GM12878 (cell line): Measurements from ENCODE around the gene RNF34. TPM values are rescaled to one million over a fixed set of nuclear protein-coding genes. Genes with fewer than 3 reads are reported as not detected.

Source experiments
- ATAC-seq: fragments of 200-7000 bp; cut with Tn5 transposase; 3 replicates; pipeline ENCODE4 v1.9.1; 2020; ENCODE audit warnings: mild to moderate bottlenecking, moderate library complexity
- Bru-seq: library from RNA; stranded (reverse); fragments of 400-500 nt; gene quantifications from one replicate; lab custom pipeline; 2021; lab: Mats Ljungman, UMichigan
- BruChase-seq, 2 experiments: library from RNA; stranded (reverse); fragments of 400-500 nt; gene quantifications; one replicate each; lab custom pipeline; 2021; lab: Mats Ljungman, UMichigan
- BruUV-seq: library from RNA; stranded (reverse); fragments of 400-500 nt; replicated peaks from 2 replicates; lab custom pipeline; 2021; lab: Mats Ljungman, UMichigan
- CTCF ChIA-PET: fragments of 300-600 bp; sonication (Branson Sonifier 250); formaldehyde crosslinking; extraction: SDS; loops from one replicate; lab custom pipeline; 2021; ENCODE audit warnings: inconsistent platforms; lab: Yijun Ruan, JAX
- POLR2A ChIA-PET: fragments of 350-600 bp; formaldehyde crosslinking; extraction: SDS; loops from one replicate; lab custom pipeline; 2021; ENCODE audit warnings: inconsistent platforms; lab: Charles Lee
- RAD21 ChIA-PET: fragments of 300-600 bp; sonication (Branson Sonifier 250); formaldehyde crosslinking; loops from one replicate; lab custom pipeline; 2023; ENCODE audit warnings: antibody characterized with exemption; ENCODE audit not compliant: unreplicated experiment; lab: Charles Lee
- SMC1A ChIA-PET: fragments of 300-600 bp; sonication (Branson Sonifier 250); formaldehyde crosslinking; loops from one replicate; lab custom pipeline; 2023; ENCODE audit not compliant: unreplicated experiment, uncharacterized antibody; lab: Charles Lee
- DNase-seq: peaks from one replicate; pipeline ENCODE4 v3.0.0-alpha.2; 2011; ENCODE audit warnings: low read depth, low spot score
- FAIRE-seq: peaks from 3 replicates; lab custom pipeline; 2011; peaks lifted over from hg19 to GRCh38; lab: Jason Lieb, UNC
- H2AFZ ChIP-seq: 2 replicates; pipeline ENCODE4 v1.6.0; 2011; ENCODE audit warnings: low read depth, low read length, control low read depth; ENCODE audit not compliant: control insufficient read depth
- H3K27ac ChIP-seq: 2 replicates; pipeline ENCODE4 v1.5.1; 2011; ENCODE audit warnings: control low read depth; ENCODE audit not compliant: control insufficient read depth, insufficient read depth
- H3K27me3 ChIP-seq, 2 experiments: replicated peaks in 1 of 2; 2 replicates each; pipeline versions ENCODE4 v1.6.0 to v1.6.1; 2011; ENCODE audit warnings: low read length in 1 of 2; ENCODE audit not compliant: control insufficient read depth in 2 of 2, insufficient read depth in 2 of 2
- H3K36me3 ChIP-seq, 2 experiments: 2 replicates each; pipeline ENCODE4 v1.5.1; 2011; ENCODE audit warnings: low read length in 1 of 2; ENCODE audit not compliant: control insufficient read depth in 2 of 2, insufficient read depth in 2 of 2
- H3K4me1 ChIP-seq: 2 replicates; pipeline ENCODE4 v1.6.1; 2011; ENCODE audit warnings: mild to moderate bottlenecking, low read length, moderate library complexity, mixed read lengths; ENCODE audit not compliant: control insufficient read depth, insufficient read depth
- H3K4me2 ChIP-seq: 2 replicates; pipeline ENCODE4 v1.6.0; 2011; ENCODE audit warnings: control low read depth; ENCODE audit not compliant: control insufficient read depth, insufficient read depth
- H3K4me3 ChIP-seq: fragments of 200-600 bp; sonication (generic); 2 replicates; pipeline ENCODE4 v1.5.1; 2016
- H3K79me2 ChIP-seq: 2 replicates; pipeline ENCODE4 v1.6.0; 2011; ENCODE audit warnings: low read length; ENCODE audit not compliant: control insufficient read depth, insufficient read depth
- H3K9ac ChIP-seq: 2 replicates; pipeline ENCODE4 v1.8.0; 2011; ENCODE audit warnings: low read length, control low read depth, mixed read lengths; ENCODE audit not compliant: control insufficient read depth, insufficient read depth
- H3K9me3 ChIP-seq: replicated peaks from 3 replicates; pipeline ENCODE4 v1.5.1; 2011; ENCODE audit warnings: mild to moderate bottlenecking, low read length; ENCODE audit not compliant: control insufficient read depth, insufficient read depth
- H4K20me1 ChIP-seq: 2 replicates; pipeline ENCODE4 v1.6.0; 2011; ENCODE audit not compliant: control insufficient read depth, insufficient read depth
- CREB1 ChIP-seq: IDR thresholded peaks from 2 replicates; pipeline ENCODE4 v1.6.1; 2012; ENCODE audit warnings: low read depth, mild to moderate bottlenecking, inconsistent platforms
- IRF4 ChIP-seq: IDR thresholded peaks from 2 replicates; pipeline ENCODE4 v1.6.1; 2011; ENCODE audit warnings: low read depth, low read length
- JUND ChIP-seq: IDR thresholded peaks from 2 replicates; pipeline ENCODE4 v1.6.1; 2012; ENCODE audit warnings: low read depth, mild to moderate bottlenecking, low read length, improper control_type of control experiment, moderate library complexity
- LARP7 ChIP-seq: fragments of 450-650 bp; IDR thresholded peaks from 2 replicates; pipeline ENCODE4 v1.6.1; 2017; ENCODE audit warnings: mild to moderate bottlenecking
- NFYA ChIP-seq: IDR thresholded peaks from 2 replicates; pipeline ENCODE4 v1.6.1; 2011; ENCODE audit warnings: low read depth, mild to moderate bottlenecking, low read length, improper control_type of control experiment, borderline replicate concordance
- POLR2AphosphoS5 ChIP-seq: IDR thresholded peaks from 2 replicates; pipeline ENCODE4 v1.6.1; 2011; ENCODE audit warnings: mild to moderate bottlenecking, low read length, inconsistent platforms
- SKIL ChIP-seq: fragments of 450-650 bp; IDR thresholded peaks from 2 replicates; pipeline ENCODE4 v1.6.1; 2017; ENCODE audit warnings: mild to moderate bottlenecking, low read depth, inconsistent platforms; ENCODE audit not compliant: poor library complexity, severe bottlenecking
- SP1 ChIP-seq: IDR thresholded peaks from one replicate; pipeline ENCODE4 v1.6.1; 2011; ENCODE audit warnings: low read depth, low read length
- SREBF2 ChIP-seq: IDR thresholded peaks from 2 replicates; pipeline ENCODE4 v1.6.1; 2012; ENCODE audit warnings: mild to moderate bottlenecking, low read length
- ZBTB33 ChIP-seq: fragments of 450-650 bp; IDR thresholded peaks from 2 replicates; pipeline ENCODE4 v1.6.1; 2017; ENCODE audit warnings: mild to moderate bottlenecking
- WGBS: methylation state at CpG from one replicate; pipeline ENCODE4 v1.1.6; 2016; ENCODE audit warnings: low lambda C conversion rate; ENCODE audit not compliant: insufficient replicate concordance, insufficient coverage; ENCODE audit errors: missing lambda C conversion rate; 5-methylcytosine and 5-hydroxymethylcytosine counted together
- in situ Hi-C: fragments of 300-500 bp; cut with MboI; formaldehyde crosslinking; loops from 9 replicates; pipeline ENCODE4 v1.14.3; 2018; ENCODE audit warnings: mixed read lengths
- intact Hi-C: fragments of 100-400 bp; cut with micrococcal nuclease; formaldehyde crosslinking; loops from one replicate; pipeline ENCODE4 v1.14.2; 2022; ENCODE audit not compliant: unreplicated experiment
- long read RNA-seq, 2 experiments: library from polyadenylated mRNA; unstranded; transcript quantifications; one replicate each; pipeline ENCODE4 v2.0.0, GENCODE V29; 2019 to 2020
- polyA minus RNA-seq, 3 experiments: library from RNA; depleted of rRNA, polyadenylated mRNA; stranded (reverse); fragments of >200 nt; gene quantifications; 2 replicates each; pipeline ENCODE4 v1.2.3, GENCODE V29; 2011
- polyA plus RNA-seq, 11 experiments: library from polyadenylated mRNA; depleted of rRNA in 4 of 11; unstranded in 6 of 11; stranded (reverse) in 5 of 11; fragments of >200 nt; fragmentation: Nextera tagmentation in 4 of 11; fragmentation: Illumina TruSeq in 1 of 11; extraction: Ambion mirVana in 4 of 11; extraction: Trizol in 1 of 11; gene quantifications; 1 replicate in 1 of 11; 2 replicates in 10 of 11; pipeline versions ENCODE4 v1.2.1 to v1.2.3, GENCODE V29; 2011 to 2016; ENCODE audit warnings: inconsistent platforms in 2 of 11, missing spikeins in 2 of 11, low read depth in 1 of 11
- total RNA-seq, 4 experiments: library from RNA; depleted of rRNA in 3 of 4; stranded (reverse); fragments of >200 nt in 3 of 4; fragmentation: Illumina TruSeq in 1 of 4; extraction: Trizol in 1 of 4; gene quantifications; 2 replicates each; pipeline versions ENCODE4 v1.2.1 to v1.2.3, GENCODE V29; 2013 to 2021

Gene RNF34
- total RNA-seq (2013; cell fraction: nucleolus; rRNA removed) = 95.7 and 96.2 TPM in 2 replicates
- total RNA-seq (2014; rRNA removed) (199 and 205 TPM in 2 replicates), total RNA-seq (2014; rRNA removed; fragmentation: Illumina TruSeq; extraction: Trizol) (93.8 and 101 TPM in 2 replicates), total RNA-seq (2021) (80.6 and 88.1 TPM in 2 replicates), polyA plus RNA-seq (2011; rRNA removed) (36.3 and 63.6 TPM in 2 replicates), polyA plus RNA-seq (2014; fragmentation: Illumina TruSeq; extraction: Trizol) (86.2 and 108 TPM in 2 replicates), polyA plus RNA-seq (2014; fragmentation: Nextera tagmentation; extraction: Ambion mirVana) (100 to 1,000 TPM; 111 to 121 TPM), polyA plus RNA-seq (2014; rRNA removed) (119 and 162 TPM in 2 replicates), polyA plus RNA-seq (2016; fragmentation: Nextera tagmentation; extraction: Ambion mirVana) (100 to 1,000 TPM; 168 to 177 TPM), polyA minus RNA-seq (2011; rRNA and poly(A)+ RNA removed) (98.9 and 145 TPM in 2 replicates), Bru-seq, nascent RNA (percentile 91 among the genes with signal in this experiment), BruChase-seq, experiment 1, labeled RNA remaining after a 6-hour chase (percentile 85 among the genes with signal in this experiment), BruChase-seq, experiment 2, labeled RNA remaining after a 2-hour chase (percentile 92 among the genes with signal in this experiment)
- 63.1 TPM for polyA plus RNA-seq (2011; ENCODE audit: low read depth)
- polyA plus RNA-seq (2011; cell fraction: cytosol; rRNA removed) = 53.2 and 53.3 TPM in 2 replicates
- polyA plus RNA-seq (2011; cell fraction: nucleus; rRNA removed) = 120 and 125 TPM in 2 replicates
- polyA plus RNA-seq (2012) = 50.3 and 77.0 TPM in 2 replicates
- 25.1 and 33.7 TPM in 2 replicates for polyA minus RNA-seq (2011; cell fraction: cytosol; rRNA and poly(A)+ RNA removed)
- 36.1 and 82.3 TPM in 2 replicates for polyA minus RNA-seq (2011; cell fraction: nucleus; rRNA and poly(A)+ RNA removed)
- long read RNA-seq, experiment 1, transcript RNF34-201 (6 exons, 2,066 nt) = major isoform, 43 of 71 reads
- long read RNA-seq, experiment 1, transcript RNF34-203 (7 exons, 2,051 nt) = minor isoform, 9 of 71 reads
- long read RNA-seq, experiment 1, partial matches to known transcripts = 5 of 71 reads
- long read RNA-seq, experiment 1, other reads (novel, unspliced or antisense) = 10 of 71 reads
- long read RNA-seq, experiment 2, transcript RNF34-201 (6 exons, 2,066 nt) = major isoform, 317 of 474 reads
- long read RNA-seq, experiment 2, transcript RNF34-211 (5 exons, 1,449 nt) = minor isoform, 10 of 474 reads
- long read RNA-seq, experiment 2, transcript RNF34-203 (7 exons, 2,051 nt) = minor isoform, 61 of 474 reads
- long read RNA-seq, experiment 2, partial matches to known transcripts = 31 of 474 reads
- long read RNA-seq, experiment 2, other reads (novel, unspliced or antisense) = 53 of 474 reads

GRCh38 chr12:121399391-121400331 is at the start of gene RNF34:
TSS of gene RNF34 (plus strand) at chr12:121400118. CDS start at chr12:121400213, 95 bp downstream.
- intact Hi-C loops = loop anchor here (1.0 to 5.0 kb wide), 2 partner anchors 47 to 67 kb away; partner anchors contain the start of gene ANAPC5
- peak; percentile 88 for DNase-seq
- POLR2A ChIA-PET = interaction anchor here (0.6 to 3.9 kb wide), 8 partner anchors 8 to 64 kb away, joined by 3 to 28 read pairs (median 5); partner anchors contain the start of gene ANAPC5
- in situ Hi-C loops = no loop called here
- H3K9ac ChIP-seq = peak within 1 kb of the TSS; percentile 97
- peak within 1 kb of the TSS; percentile 93 for H3K27ac ChIP-seq
- peak; percentile 96 for FAIRE-seq
- peak; percentile 94 for ATAC-seq
- H3K36me3 ChIP-seq = peaks cover 0 to 2% of the 10 kb centered on the region in 2 experiments; a peak in 2 of 4 replicates
- peak within 1 kb of the TSS; percentile 76 for H2AFZ ChIP-seq
- H3K4me3 ChIP-seq = peak within 1 kb of the TSS; percentile 95
- TSS peak; percentile 96 for BruUV-seq
- SMC1A ChIA-PET = interaction anchor here (0.7 to 5.4 kb wide), 6 partner anchors 8 to 48 kb away, joined by 3 to 46 read pairs (median 10); no protein-coding TSS in a partner anchor
- no peaks in the 10 kb centered on the region for H3K27me3 ChIP-seq
- no peaks in the 10 kb centered on the region; the same call in 1 of the 2 replicates for H3K4me1 ChIP-seq
- peaks cover 46% of the 10 kb centered on the region for H3K79me2 ChIP-seq
- WGBS = under 1% methylated on average over 75 of the region's 77 CpGs
- RAD21 ChIA-PET = interaction anchor here (0.6 to 3.4 kb wide), 5 partner anchors 26 to 1280 kb away, joined by 3 to 23 read pairs (median 7); partner anchors contain the start of gene ANAPC5
- no peaks in the 10 kb centered on the region; the same call in 1 of the 2 replicates for H4K20me1 ChIP-seq
- CTCF ChIA-PET = interaction anchor here (1.0 to 3.1 kb wide), 10 partner anchors 8 to 65 kb away, joined by 3 to 21 read pairs (median 5); no protein-coding TSS in a partner anchor
- peak within 1 kb of the TSS; percentile 81 for H3K4me2 ChIP-seq
- no peaks in the 10 kb centered on the region for H3K9me3 ChIP-seq
- TF ChIP-seq POLR2AphosphoS5 = peak; percentile 99
- peak; percentile 21 for TF ChIP-seq NFYA
- TF ChIP-seq LARP7 = no peak; the same call in 1 of the 2 replicates
- TF ChIP-seq CREB1 = peak; percentile 71; the same call in 1 of the 2 replicates
- no peak for TF ChIP-seq JUND
- peak; percentile 97 for TF ChIP-seq SP1
- TF ChIP-seq IRF4 = no peak
- no peak for TF ChIP-seq SREBF2
- TF ChIP-seq SKIL = peak; percentile 27
- no peak for TF ChIP-seq ZBTB33
